B cell (primary cell): ENCODE results near the gene ORMDL3. TPM values are rescaled to one million over a fixed set of nuclear protein-coding genes. Genes with fewer than 3 reads are reported as not detected.

ENCODE experiments used
- ATAC-seq: fragments of 200-7000 bp; cut with Tn5 transposase; one replicate; pipeline ENCODE4 v1.10.0; 2021; ENCODE audit warnings: low read depth, mild to moderate bottlenecking, moderate number of reproducible peaks, moderate library complexity
- CTCF ChIA-PET: fragments of 350-600 bp; sonication (Branson Sonifier 250); formaldehyde crosslinking; loops from one replicate; lab custom pipeline; 2021; ENCODE audit warnings: antibody characterized with exemption, inconsistent platforms; lab: Charles Lee
- POLR2A ChIA-PET: fragments of 350-600 bp; sonication (Branson Sonifier 250); formaldehyde crosslinking; loops from one replicate; lab custom pipeline; 2021; ENCODE audit warnings: antibody characterized with exemption; lab: Charles Lee
- DNase-seq: peaks from one replicate; pipeline ENCODE4 v3.0.0; 2013
- H2AFZ ChIP-seq: 2 replicates; pipeline ENCODE4 v1.6.1; 2012; ENCODE audit warnings: mild to moderate bottlenecking, low read depth, low read length; ENCODE audit not compliant: insufficient read depth, poor library complexity, severe bottlenecking
- H3K27ac ChIP-seq, 2 donors: 1 replicate in 1 of 2; 2 replicates in 1 of 2; pipeline ENCODE4 v1.5.1; 2012 to 2013; ENCODE audit warnings: low read length in 2 of 2, mild to moderate bottlenecking in 2 of 2, moderate library complexity in 1 of 2
- H3K27me3 ChIP-seq, 4 experiments: fragments of 200-600 bp in 1 of 4; sonication (generic) in 1 of 4; replicated peaks in 1 of 4; 1 replicate in 2 of 4; 2 replicates in 2 of 4; pipeline versions ENCODE4 v1.6.1 to v1.7.0; 2013 to 2016; ENCODE audit warnings: low read length in 3 of 4, mild to moderate bottlenecking in 2 of 4, mixed read lengths in 1 of 4, moderate library complexity in 1 of 4; ENCODE audit not compliant: insufficient read depth in 4 of 4, control insufficient read depth in 3 of 4; ENCODE audit errors: control extremely low read depth in 1 of 4
- H3K36me3 ChIP-seq, 2 experiments: replicated peaks in 1 of 2; 1 replicate in 1 of 2; 2 replicates in 1 of 2; pipeline versions ENCODE4 v1.6.1 to v1.7.1; 2013; ENCODE audit warnings: low read length in 1 of 2; ENCODE audit not compliant: insufficient read depth in 2 of 2, control insufficient read depth in 1 of 2; ENCODE audit errors: control extremely low read depth in 1 of 2, extremely low read depth in 1 of 2
- H3K4me1 ChIP-seq, 2 donors: fragments of 200-600 bp in 1 of 2; sonication (generic) in 1 of 2; 1 replicate in 1 of 2; 2 replicates in 1 of 2; pipeline versions ENCODE4 v1.5.1 to v1.6.1; 2013 to 2017; ENCODE audit warnings: low read length in 2 of 2; ENCODE audit not compliant: control insufficient read depth in 2 of 2, insufficient read depth in 2 of 2
- H3K4me2 ChIP-seq: replicated peaks from 2 replicates; pipeline ENCODE3; 2012; ENCODE audit warnings: mild to moderate bottlenecking, low read depth, low read length; ENCODE audit not compliant: poor library complexity, severe bottlenecking
- H3K4me3 ChIP-seq, 5 experiments: fragments of 200-600 bp in 1 of 5; sonication (generic) in 1 of 5; 1 replicate in 3 of 5; 2 replicates in 2 of 5; pipeline versions ENCODE4 v1.5.1 to v1.7.0; 2011 to 2016; ENCODE audit warnings: low read length in 4 of 5, mild to moderate bottlenecking in 4 of 5, low read depth in 2 of 5, control low read depth in 1 of 5, moderate library complexity in 1 of 5; ENCODE audit not compliant: insufficient read depth in 1 of 5; ENCODE audit errors: control extremely low read depth in 1 of 5, extremely low read depth in 1 of 5
- H3K79me2 ChIP-seq: fragments of 200-600 bp; sonication (generic); one replicate; pipeline ENCODE4 v1.6.0; 2016; ENCODE audit warnings: low read length; ENCODE audit not compliant: control insufficient read depth, insufficient read depth
- H3K9ac ChIP-seq: fragments of 200-600 bp; sonication (generic); 2 replicates; pipeline ENCODE4 v1.6.1; 2017; ENCODE audit warnings: mild to moderate bottlenecking, low read length, moderate library complexity
- H3K9me3 ChIP-seq, 3 donors: one replicate each; pipeline versions ENCODE4 v1.6.1 to v1.7.1; 2013; ENCODE audit warnings: low read length in 2 of 3; ENCODE audit not compliant: control insufficient read depth in 2 of 3, insufficient read depth in 1 of 3; ENCODE audit errors: control extremely low read depth in 1 of 3
- H4K20me1 ChIP-seq: 2 replicates; pipeline ENCODE4 v1.6.0; 2012; ENCODE audit warnings: mild to moderate bottlenecking, low read length; ENCODE audit not compliant: insufficient read depth, control insufficient read depth, poor library complexity, severe bottlenecking
- H3K27ac Mint-ChIP-seq: one replicate; pipeline ENCODE4 v1.8.0; 2021; ENCODE audit warnings: mixed read lengths
- H3K27me3 Mint-ChIP-seq: one replicate; pipeline ENCODE4 v1.8.0; 2021; ENCODE audit warnings: mixed read lengths
- H3K4me1 Mint-ChIP-seq: one replicate; pipeline ENCODE4 v1.8.0; 2021; ENCODE audit warnings: mixed read lengths
- H3K4me3 Mint-ChIP-seq: one replicate; pipeline ENCODE4 v1.8.0; 2021; ENCODE audit warnings: mixed read lengths
- H3K9me3 Mint-ChIP-seq: one replicate; pipeline ENCODE4 v1.8.0; 2022; ENCODE audit warnings: mixed read lengths; ENCODE audit not compliant: insufficient read depth
- EZH2 ChIP-seq: IDR thresholded peaks from 2 replicates; pipeline ENCODE4 v1.6.1; 2012; ENCODE audit warnings: borderline replicate concordance, low read depth, mild to moderate bottlenecking, moderate library complexity, low read length; ENCODE audit not compliant: insufficient read depth, poor library complexity, severe bottlenecking
- WGBS: methylation state at CpG from one replicate; pipeline ENCODE4 v1.1.5; 2013; ENCODE audit warnings: missing lambda C conversion rate; ENCODE audit not compliant: insufficient coverage; 5-methylcytosine and 5-hydroxymethylcytosine counted together
- intact Hi-C: fragments of 100-400 bp; cut with micrococcal nuclease; formaldehyde crosslinking; loops from one replicate; pipeline ENCODE4 v1.10.0; 2022
- polyA plus RNA-seq: library from polyadenylated mRNA; depleted of rRNA; stranded (reverse); fragments of >200 nt; gene quantifications from 2 replicates; pipeline ENCODE4 v1.2.3, GENCODE V29; 2012
- total RNA-seq, 2 donors: library from RNA; stranded (reverse); fragments of 120-200 nt in 1 of 2; gene quantifications; 1 replicate in 1 of 2; 2 replicates in 1 of 2; pipeline versions ENCODE4 v1.2.3 to v1.2.4, GENCODE V29; 2013 to 2022
- TF ChIP-seq, protein P1 (sequence below): fragments of 200-600 bp; IDR thresholded peaks from one replicate; pipeline ENCODE4 v1.8.0; 2022; ENCODE audit warnings: antibody characterized with exemption, mild to moderate bottlenecking

Gene ORMDL3
- total and polyA plus RNA-seq, 2 donors (not counting 1 experiment from before 2014, with no cell fraction given) = 51.8 to 90.6 TPM

- Mint-ChIP-seq H3K4me1 (peaks cover 57% of the 10 kb centered on the region), H3K4me3 (no peak overlapping the region), H3K27me3 (no peaks in the 10 kb centered on the region), H3K9me3 (no peaks in the 10 kb centered on the region), H3K27ac (peak overlapping the region; percentile 80)
- no peaks in the 10 kb centered on the region for H3K27me3 ChIP-seq
- no peaks in the 10 kb centered on the region for H3K9me3 ChIP-seq
- ChIA-PET POLR2A (no interaction called here), CTCF (interaction anchor here (0.7 to 2.2 kb wide), 3 partner anchors 18 to 300 kb away, joined by 3 to 7 read pairs (median 3); no protein-coding TSS in a partner anchor)
- no peak for ATAC-seq
- no peak for DNase-seq
- intact Hi-C loops = loop anchor here (10.0 kb wide), 1 partner anchor 167 kb away; no protein-coding TSS in a partner anchor
- no peak overlapping the region for H3K4me3 ChIP-seq
- H2AFZ ChIP-seq = no peak overlapping the region
- H3K27ac ChIP-seq = peak overlapping the region; percentile 47 to 60
- TF ChIP-seq, protein P1, sequence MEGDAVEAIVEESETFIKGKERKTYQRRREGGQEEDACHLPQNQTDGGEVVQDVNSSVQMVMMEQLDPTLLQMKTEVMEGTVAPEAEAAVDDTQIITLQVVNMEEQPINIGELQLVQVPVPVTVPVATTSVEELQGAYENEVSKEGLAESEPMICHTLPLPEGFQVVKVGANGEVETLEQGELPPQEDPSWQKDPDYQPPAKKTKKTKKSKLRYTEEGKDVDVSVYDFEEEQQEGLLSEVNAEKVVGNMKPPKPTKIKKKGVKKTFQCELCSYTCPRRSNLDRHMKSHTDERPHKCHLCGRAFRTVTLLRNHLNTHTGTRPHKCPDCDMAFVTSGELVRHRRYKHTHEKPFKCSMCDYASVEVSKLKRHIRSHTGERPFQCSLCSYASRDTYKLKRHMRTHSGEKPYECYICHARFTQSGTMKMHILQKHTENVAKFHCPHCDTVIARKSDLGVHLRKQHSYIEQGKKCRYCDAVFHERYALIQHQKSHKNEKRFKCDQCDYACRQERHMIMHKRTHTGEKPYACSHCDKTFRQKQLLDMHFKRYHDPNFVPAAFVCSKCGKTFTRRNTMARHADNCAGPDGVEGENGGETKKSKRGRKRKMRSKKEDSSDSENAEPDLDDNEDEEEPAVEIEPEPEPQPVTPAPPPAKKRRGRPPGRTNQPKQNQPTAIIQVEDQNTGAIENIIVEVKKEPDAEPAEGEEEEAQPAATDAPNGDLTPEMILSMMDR = no peak
- no peak for TF ChIP-seq EZH2
- H3K79me2 ChIP-seq = peaks cover 44% of the 10 kb centered on the region
- 97% methylated on average over 4 of the region's 6 CpGs for WGBS
- H3K9ac ChIP-seq = no peak overlapping the region
- H3K4me2 ChIP-seq = peak overlapping the region; percentile 14
- peaks cover 36 to 47% of the 10 kb centered on the region in 2 donors for H3K4me1 ChIP-seq
- H4K20me1 ChIP-seq = peaks cover 46% of the 10 kb centered on the region
- H3K36me3 ChIP-seq = peaks cover 2 to 47% of the 10 kb centered on the region in 2 experiments
Observed at GRCh38 chr17:39922006-39922405, 5.4 kb downstream of the ORMDL3 start.

- ChIA-PET CTCF (interaction anchor here (2.2 kb wide), 1 partner anchor 37 kb away, joined by 7 read pairs; no protein-coding TSS in a partner anchor), POLR2A (no interaction called here)
- H3K27me3 ChIP-seq = no peaks in the 10 kb centered on the region
- 63% methylated on average over 4 of the region's 5 CpGs for WGBS
- H4K20me1 ChIP-seq = peaks cover 39% of the 10 kb centered on the region
- DNase-seq (no peak), ATAC-seq (peak; percentile 52)
- peaks cover 37% of the 10 kb centered on the region for H3K79me2 ChIP-seq
- peak overlapping the region; percentile 10 for H2AFZ ChIP-seq
- TF ChIP-seq, protein P1 = no peak
- TF ChIP-seq EZH2 = no peak
- Mint-ChIP-seq H3K4me3 (peak overlapping the region; percentile 61), H3K27me3 (no peaks in the 10 kb centered on the region), H3K4me1 (peaks cover 52% of the 10 kb centered on the region), H3K27ac (peak overlapping the region; percentile 80), H3K9me3 (no peaks in the 10 kb centered on the region)
- no peak overlapping the region for H3K4me3 ChIP-seq
- peak overlapping the region; percentile 47 to 60 for H3K27ac ChIP-seq
- no peak overlapping the region for H3K9ac ChIP-seq
- H3K4me2 ChIP-seq = peak overlapping the region; percentile 29
- H3K9me3 ChIP-seq = no peaks in the 10 kb centered on the region
- intact Hi-C loops = loop anchor here (10.0 kb wide), 1 partner anchor 167 kb away; no protein-coding TSS in a partner anchor
- H3K4me1 ChIP-seq = peaks cover 32 to 41% of the 10 kb centered on the region in 2 donors
- peaks cover 2 to 47% of the 10 kb centered on the region in 2 experiments for H3K36me3 ChIP-seq
Observed at GRCh38 chr17:39921323-39921722, 6.1 kb downstream of the ORMDL3 start.
